Kidney (tissue), 14 donors: Measurements from ENCODE around the gene GNAO1. TPM values are rescaled to one million over a fixed set of nuclear protein-coding genes. Genes with fewer than 3 reads are reported as not detected.

Experiments used
- DNase-seq, 5 donors: peaks; one replicate each; pipeline ENCODE4 v3.0.0-alpha.2; 2013 to 2020
- FAIRE-seq: peaks from 2 replicates; lab custom pipeline; 2012; peaks lifted over from hg19 to GRCh38; lab: Jason Lieb, UNC
- H3K27ac ChIP-seq, 2 donors: one replicate each; pipeline ENCODE4 v1.7.0; 2013; ENCODE audit warnings: low read depth in 2 of 2, low read length in 2 of 2, inconsistent platforms in 1 of 2
- H3K27me3 ChIP-seq: one replicate; pipeline ENCODE4 v1.7.1; 2013; ENCODE audit warnings: low read length, inconsistent platforms; ENCODE audit not compliant: control insufficient read depth, insufficient read depth
- H3K36me3 ChIP-seq, 3 donors: one replicate each; pipeline versions ENCODE4 v1.7.0 to v1.7.1; 2013; ENCODE audit warnings: low read length in 3 of 3, control low read depth in 1 of 3, inconsistent platforms in 1 of 3; ENCODE audit not compliant: insufficient read depth in 3 of 3, control insufficient read depth in 2 of 3
- H3K4me1 ChIP-seq, 3 donors: one replicate each; pipeline versions ENCODE4 v1.7.0 to v1.7.1; 2013; ENCODE audit warnings: low read length in 3 of 3, inconsistent platforms in 1 of 3, low read depth in 1 of 3; ENCODE audit not compliant: control insufficient read depth in 2 of 3, insufficient read depth in 2 of 3
- H3K4me3 ChIP-seq, 3 donors: one replicate each; pipeline versions ENCODE4 v1.7.0 to v1.8.1; 2013; ENCODE audit warnings: low read length in 3 of 3, control low read depth in 1 of 3, inconsistent platforms in 1 of 3
- H3K9ac ChIP-seq, 3 donors: one replicate each; pipeline versions ENCODE4 v1.7.0 to v1.7.1; 2013; ENCODE audit warnings: low read length in 3 of 3, control low read depth in 1 of 3, inconsistent platforms in 1 of 3
- H3K9me3 ChIP-seq, 3 donors: one replicate each; pipeline versions ENCODE4 v1.7.0 to v1.7.1; 2013; ENCODE audit warnings: low read length in 3 of 3, control low read depth in 1 of 3, inconsistent platforms in 1 of 3; ENCODE audit not compliant: control insufficient read depth in 2 of 3, insufficient read depth in 1 of 3
- CTCF ChIP-seq: IDR thresholded peaks from 3 replicates; pipeline ENCODE4 v1.5.1; 2012; ENCODE audit warnings: mild to moderate bottlenecking, moderate library complexity, borderline replicate concordance; ENCODE audit not compliant: insufficient read depth; ENCODE audit errors: extremely low read depth
- intact Hi-C: fragments of 100-400 bp; cut with DNase I; formaldehyde crosslinking; loops from one replicate; pipeline ENCODE4 v1.11.1; 2022
- polyA plus RNA-seq: library from polyadenylated mRNA; stranded (reverse); fragments of 350-450 nt; fragmentation: Illumina TruSeq; extraction: RNeasy Lipid Tissue Mini Kit (QIAGEN cat#74804); gene quantifications from one replicate; pipeline ENCODE4 v1.2.3, GENCODE V29; 2014; ENCODE audit warnings: low read depth, low replicate concordance; ENCODE audit not compliant: insufficient read depth
- total RNA-seq: library from RNA; stranded (reverse); fragmentation: NEBNext Ultra II Directional; extraction: Animal tissue kit (Norgen Biotek cat#: 25700); gene quantifications from one replicate; pipeline ENCODE4 v1.2.1, GENCODE V29; 2021
- donor health status: control.
- donor health status: control.
- donor health status: control.
- donor health status: control.
- donor health status: control.
- donor health status: DM: yes; HTN: yes; CAD: no.
- donor health status: Normal renal cell carcinoma (clear cell type).

Gene GNAO1
- total and polyA plus RNA-seq, 2 donors from 2014 or later: 1.5 to 4.3 TPM

DNA sequence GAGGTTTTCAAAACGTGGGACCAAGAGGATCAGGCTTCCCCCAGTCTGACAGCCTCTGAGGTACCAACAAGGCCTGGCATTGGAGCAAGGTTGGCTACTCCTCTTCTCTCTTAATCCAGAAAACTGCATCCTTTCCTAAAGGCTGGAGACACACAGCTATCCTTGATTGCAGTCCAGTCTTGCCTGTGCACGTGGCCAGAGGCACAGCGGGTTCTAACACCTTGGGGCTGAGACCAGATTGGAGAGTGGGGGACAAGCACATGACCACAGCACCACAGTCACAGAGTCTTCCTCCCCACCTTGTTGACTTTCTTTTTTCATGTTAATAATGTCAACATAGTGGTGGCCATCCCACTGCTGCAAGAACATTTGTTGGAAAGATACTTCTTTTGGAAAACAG, 46.9 kb downstream of the GNAO1 start:
- Histone ChIP-seq H3K9ac (no peak overlapping the region), H3K9me3 (no peaks in the 10 kb centered on the region), H3K4me3 (no peak overlapping the region), H3K27ac (no peak overlapping the region), H3K27me3 (no peaks in the 10 kb centered on the region), H3K4me1 (peaks cover 0 to 6% (median 0%) of the 10 kb centered on the region in 3 donors), H3K36me3 (no peaks in the 10 kb centered on the region)
- intact Hi-C loops: no loop called here
- DNase-seq: no peak
- FAIRE-seq: no peak
- no peak for TF ChIP-seq CTCF

DNA sequence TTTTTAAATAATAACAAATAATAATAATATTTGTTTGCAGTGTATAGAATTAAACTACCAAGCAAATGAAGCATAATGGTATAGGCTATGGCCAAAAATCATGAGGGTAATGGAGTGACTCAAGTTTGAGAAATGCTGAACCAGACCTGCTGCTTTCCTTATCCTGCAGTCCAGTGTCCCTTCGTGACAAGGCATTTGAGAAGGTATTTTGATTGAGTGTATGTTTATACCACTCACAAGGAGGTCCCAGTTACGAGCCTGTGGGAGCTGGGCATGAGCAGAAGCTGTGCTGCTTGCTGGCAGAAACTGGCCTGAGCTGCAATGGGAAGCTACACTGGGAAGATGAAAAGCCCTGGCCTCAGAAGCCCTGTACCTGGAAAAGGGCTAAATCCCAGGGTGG, 50.3 kb downstream of the GNAO1 start:
- Histone ChIP-seq H3K36me3 (no peaks in the 10 kb centered on the region), H3K9ac (no peak overlapping the region), H3K27ac (no peak overlapping the region), H3K27me3 (no peaks in the 10 kb centered on the region), H3K9me3 (no peaks in the 10 kb centered on the region), H3K4me3 (no peak overlapping the region), H3K4me1 (peaks cover 0 to 6% (median 5%) of the 10 kb centered on the region in 3 donors)
- intact Hi-C loops: no loop called here
- FAIRE-seq (no peak), DNase-seq (no peak)
- TF ChIP-seq CTCF: no peak

DNA sequence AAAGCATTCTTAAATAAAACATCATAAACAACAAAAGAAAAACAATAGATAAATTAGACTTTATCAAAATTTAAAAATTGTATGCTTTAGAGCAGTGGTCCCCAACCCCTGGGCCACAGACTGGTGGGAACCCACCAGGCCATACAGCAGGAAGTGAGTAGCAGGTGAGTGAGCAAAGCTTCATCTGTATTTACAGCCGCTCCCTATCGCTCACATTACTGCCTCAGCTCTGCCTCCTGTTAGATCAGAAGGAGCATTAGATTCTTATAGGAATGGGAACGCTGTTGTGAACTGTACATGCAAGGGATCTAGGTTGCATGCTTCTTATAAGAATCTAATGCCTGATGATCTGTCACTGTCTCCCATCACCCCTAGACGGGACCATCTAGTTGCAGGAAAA, 51.5 kb downstream of the GNAO1 start:
- Histone ChIP-seq H3K27ac (no peak overlapping the region), H3K9me3 (no peaks in the 10 kb centered on the region), H3K36me3 (no peaks in the 10 kb centered on the region), H3K27me3 (no peaks in the 10 kb centered on the region), H3K4me3 (no peak overlapping the region), H3K4me1 (peaks cover 0 to 6% (median 5%) of the 10 kb centered on the region in 3 donors), H3K9ac (no peak overlapping the region)
- intact Hi-C loops: no loop called here
- DNase-seq: no peak
- no peak for FAIRE-seq
- TF ChIP-seq CTCF: no peak

DNA sequence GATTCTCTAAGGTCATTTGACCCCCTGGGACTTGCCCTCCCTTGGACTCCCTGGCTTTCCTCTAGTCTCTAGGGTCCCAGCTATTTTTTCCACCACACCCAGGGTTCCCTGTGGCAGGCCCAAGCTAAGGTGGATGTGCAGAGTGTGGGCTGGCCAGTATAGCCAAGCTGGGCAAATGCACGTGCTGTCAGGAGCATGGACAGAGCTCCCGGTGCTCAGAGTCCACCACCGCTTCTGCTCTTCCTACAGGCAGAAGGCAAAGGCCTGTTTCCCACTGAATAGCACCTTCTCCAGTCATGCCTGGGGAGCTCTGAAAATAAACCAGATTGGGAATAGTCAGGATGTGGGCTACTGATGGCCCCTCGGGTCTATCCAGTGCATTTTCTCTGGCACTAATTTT, 53.3 kb downstream of the GNAO1 start:
- no peak overlapping the region for H3K9ac ChIP-seq
- H3K4me1 ChIP-seq: peaks cover 0 to 6% (median 5%) of the 10 kb centered on the region in 3 donors
- no peaks in the 10 kb centered on the region for H3K9me3 ChIP-seq
- DNase-seq (no peak), FAIRE-seq (no peak)
- no peaks in the 10 kb centered on the region for H3K27me3 ChIP-seq
- no peaks in the 10 kb centered on the region for H3K36me3 ChIP-seq
- no peak overlapping the region for H3K27ac ChIP-seq
- intact Hi-C loops: no loop called here
- no peak overlapping the region for H3K4me3 ChIP-seq
- TF ChIP-seq CTCF: no peak
